ENCODE data around the gene THSD7B.
"Not testable (repeated sequence)": the region's sequence is repeated elsewhere in the genome, so short reads cannot be mapped to it uniquely, and the experiment has no call there.

The THSD7B gene

DNA sequence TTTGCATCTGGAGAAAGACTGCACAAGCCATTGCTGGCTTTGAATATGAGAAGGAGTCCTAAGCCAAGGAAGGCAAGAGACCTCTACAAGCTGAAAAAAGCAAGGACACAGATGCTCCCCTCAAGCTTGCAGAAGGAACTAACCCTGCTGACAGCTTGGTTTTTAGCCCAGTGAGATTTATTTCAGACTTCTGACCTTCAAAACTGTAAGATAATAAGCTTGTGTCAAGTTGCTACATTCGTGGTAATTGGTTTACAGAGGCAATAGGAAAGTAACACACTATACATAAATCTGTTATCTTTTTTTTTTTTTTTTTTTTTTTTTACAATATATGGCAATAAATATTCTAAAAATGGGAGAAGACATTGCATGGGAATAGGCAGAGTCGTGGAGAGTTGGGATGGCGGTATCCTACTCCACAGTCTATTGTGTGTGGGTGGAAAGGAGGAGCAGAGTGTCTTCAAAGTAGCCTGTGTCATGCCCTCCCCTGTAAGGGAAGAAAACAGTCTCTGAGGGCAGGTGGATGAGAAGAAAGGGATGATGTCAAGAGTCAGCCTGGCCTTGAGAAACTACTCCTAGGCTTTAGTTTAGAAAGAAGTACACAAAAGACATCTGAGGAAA, 196.9 kb downstream of the THSD7B start:
- no peak for DNase-seq

DNA sequence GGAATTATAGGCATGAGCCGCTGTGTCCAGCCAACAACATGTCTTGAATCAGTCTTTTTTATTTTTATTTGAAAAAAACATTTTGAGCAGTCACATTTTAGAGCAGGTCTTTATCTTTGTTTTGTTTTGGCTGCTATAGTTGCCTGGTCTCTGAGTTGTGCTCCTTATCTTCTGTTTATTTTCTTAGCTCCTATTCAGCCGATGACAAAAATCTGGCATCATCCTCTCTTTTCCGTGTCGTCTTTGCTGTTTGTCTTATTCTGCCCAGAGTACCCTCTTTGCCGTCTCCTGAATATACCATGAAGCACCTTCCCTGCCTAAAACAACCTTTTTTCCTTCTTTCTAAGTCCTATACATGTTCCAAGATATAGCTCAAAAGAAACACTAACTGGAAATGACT, 201.1 kb downstream of the THSD7B start:
- no peak for DNase-seq

DNA sequence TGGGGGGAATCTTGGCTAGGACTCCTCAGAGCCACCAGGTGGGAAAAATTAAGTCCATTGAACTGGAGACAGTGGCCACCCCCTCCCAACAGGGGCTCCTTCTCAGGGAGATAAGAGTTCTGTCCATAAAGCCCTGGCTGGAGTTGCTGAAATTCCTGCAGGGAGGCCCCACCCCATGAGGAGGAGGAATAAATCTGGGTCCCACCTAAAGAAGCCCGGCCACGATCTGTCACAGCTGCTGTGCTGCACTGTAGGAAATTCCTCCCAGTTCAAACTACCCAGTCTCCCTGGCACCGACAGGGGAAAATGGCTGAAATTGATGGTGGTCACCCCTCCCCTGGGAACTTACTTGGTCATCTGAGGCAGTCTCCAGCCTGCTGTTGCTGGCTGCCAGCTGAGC, 215.0 kb downstream of the THSD7B start:
- no peak for DNase-seq

DNA sequence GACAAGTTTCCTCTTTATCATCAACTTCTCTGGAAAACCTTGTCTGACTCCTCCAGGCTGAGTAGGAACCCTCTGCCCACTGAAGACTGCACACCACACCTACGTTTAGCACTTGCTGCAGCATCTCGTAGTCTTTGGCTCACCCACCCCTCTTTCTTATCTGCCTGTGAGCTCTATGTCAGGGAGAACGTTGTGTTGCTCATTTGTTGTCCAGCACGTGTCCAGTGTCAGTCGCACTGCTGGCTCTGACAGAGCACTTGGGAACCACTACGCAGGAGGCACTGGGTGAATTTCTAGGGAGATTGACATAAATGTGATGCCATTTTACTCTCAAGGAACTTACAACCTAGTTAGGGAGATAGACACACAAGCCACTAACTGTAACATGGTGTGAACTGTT, 216.3 kb downstream of the THSD7B start:
- DNase-seq, result not testable (repeated sequence)

- DNase-seq, result no peak
These were observed 219.7 kb downstream of the THSD7B start for GRCh38 chr2:136985044-136985443.

- no peak for DNase-seq
These were observed 221.4 kb downstream of the THSD7B start for GRCh38 chr2:136986605-136987221.

- DNase-seq, result no peak
These were observed 225.0 kb downstream of the THSD7B start for GRCh38 chr2:136990316-136990715.

DNA sequence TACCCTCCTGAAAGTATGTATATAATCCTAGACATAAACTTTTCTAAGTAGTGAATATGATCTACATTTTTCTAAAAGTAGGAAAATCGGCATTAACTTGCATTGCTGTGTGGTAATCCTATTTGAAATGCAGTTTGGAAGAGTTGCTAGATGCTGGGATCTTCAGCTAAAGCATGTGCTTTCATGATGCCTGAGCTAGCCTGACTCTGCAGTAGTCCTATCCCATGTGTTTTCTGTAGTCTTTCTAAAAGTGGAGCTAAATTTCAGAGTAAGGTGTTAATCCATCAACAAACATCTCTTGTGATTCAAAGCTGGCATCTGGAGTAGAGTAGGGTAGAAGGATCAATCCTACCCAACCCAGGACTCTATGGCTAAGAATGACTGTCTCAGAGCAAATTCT, 229.4 kb downstream of the THSD7B start:
- DNase-seq, result no peak

- DNase-seq, result no peak
These were observed 232.2 kb downstream of the THSD7B start for GRCh38 chr2:136997557-136997956.

GRCh38 chr2:137000811-137001210, 235.5 kb downstream of the THSD7B start:
- no peak for DNase-seq

DNA sequence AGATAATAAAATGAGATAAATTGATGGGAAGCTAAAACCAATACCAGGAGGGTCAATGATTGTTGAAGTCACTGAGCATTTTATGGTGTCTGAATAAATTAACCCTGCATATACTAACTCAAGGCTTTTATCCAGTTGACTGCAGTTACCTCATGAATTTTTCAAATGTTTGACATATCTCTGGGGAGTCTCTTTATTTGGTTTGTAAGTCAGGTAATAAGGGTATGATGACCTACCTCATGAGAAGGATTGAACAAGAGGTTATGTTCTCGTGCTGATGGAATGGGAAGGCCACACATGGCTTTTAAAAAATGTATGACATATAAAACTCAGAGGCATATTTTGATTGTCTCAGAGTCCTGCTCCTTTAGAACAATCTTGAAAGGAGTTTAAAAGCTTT, 237.6 kb downstream of the THSD7B start:
- DNase-seq, result no peak

GRCh38 chr2:137005210-137005609, 239.9 kb downstream of the THSD7B start:
- no peak for DNase-seq

DNA sequence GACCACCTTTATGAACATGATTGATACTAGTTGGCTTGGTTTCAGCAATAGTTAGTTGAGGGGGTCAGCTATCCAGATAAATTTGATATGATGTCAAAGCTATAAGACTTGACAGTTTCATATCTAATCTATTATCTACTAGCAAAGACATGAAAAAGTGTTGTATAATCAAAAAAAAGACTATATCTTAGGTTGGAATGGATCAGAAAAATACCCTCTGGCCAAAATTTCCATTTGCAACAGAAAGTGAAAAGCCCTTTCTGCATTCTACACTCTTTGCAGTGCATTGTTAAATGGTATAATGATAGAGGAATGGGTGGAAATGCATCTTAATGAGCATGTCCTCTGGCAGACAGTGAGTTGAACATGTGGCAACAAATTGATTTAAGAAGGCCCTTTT, 242.6 kb downstream of the THSD7B start:
- no peak for DNase-seq

DNA sequence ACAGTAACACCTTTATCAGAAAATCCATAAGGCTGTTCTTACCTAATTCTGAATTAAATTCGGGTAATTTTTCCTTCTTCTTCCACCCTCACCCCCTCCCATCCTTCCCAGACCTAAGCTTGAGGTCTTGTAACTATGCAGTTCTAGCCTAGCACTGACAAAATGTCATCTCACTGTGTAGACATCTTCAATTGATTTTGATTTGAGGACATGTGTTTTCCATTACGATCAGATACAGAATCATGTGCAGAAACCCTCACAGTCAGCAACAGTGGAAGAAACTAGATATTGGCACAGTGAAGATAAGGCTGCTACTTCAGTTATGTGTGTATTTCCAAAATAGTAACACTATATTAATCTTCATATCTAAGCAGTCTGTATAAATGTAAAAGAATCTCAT, 244.6 kb downstream of the THSD7B start:
- no peak for DNase-seq

DNA sequence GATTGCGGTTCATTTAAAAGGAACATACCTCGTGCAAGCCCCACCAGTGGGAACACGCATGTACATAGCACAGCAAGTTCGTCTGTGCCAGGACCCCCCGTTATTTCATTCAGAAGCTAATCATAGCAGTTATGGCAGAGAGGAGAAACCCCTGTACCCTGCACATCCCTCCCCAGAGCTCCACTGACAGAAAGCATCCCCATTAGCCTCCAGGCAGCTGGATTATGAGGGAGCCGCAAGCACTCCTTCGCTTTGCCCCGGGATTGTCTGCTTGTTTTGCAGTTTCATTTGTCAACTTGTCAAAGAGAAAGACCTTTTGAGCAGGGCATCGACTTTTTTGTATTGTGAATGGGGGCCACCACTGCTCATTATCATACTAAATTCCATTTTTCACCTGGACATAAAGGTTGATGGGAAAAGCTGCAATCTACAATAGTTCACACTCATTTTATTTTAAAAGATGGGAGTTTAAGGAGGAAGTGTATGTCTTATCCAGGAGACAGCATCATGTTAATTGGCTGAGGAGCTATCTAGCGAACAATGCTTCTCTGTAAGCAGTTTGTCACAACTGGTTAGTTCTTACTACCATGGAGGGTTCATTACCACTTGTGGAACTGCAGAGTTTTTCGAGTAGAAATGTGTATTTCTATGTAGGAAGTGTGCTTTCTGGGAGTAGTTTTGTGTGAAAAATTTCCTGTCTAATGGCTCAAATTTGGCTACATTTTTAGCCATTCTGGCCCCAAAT, 255.3 kb downstream of the THSD7B start:
- no peak for DNase-seq

DNA sequence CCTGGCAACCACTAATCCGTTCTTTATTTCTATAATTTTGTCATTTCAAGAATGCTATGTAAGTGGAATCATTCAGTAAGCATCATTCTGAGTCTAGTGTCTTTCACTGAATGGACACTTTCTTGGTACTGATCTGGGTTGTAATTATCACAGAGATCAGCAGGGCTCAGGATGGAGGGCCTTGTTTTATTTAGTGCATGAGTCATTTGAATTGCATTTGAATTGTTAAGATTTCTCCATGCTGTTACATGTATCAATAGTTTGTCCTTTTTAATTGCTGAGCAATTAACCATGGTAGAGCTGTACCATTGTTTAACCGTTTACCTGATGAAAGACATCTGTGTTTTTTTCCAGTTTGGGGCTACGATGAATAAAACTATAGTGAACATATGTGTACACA, 256.4 kb downstream of the THSD7B start:
- no peak for DNase-seq

DNA sequence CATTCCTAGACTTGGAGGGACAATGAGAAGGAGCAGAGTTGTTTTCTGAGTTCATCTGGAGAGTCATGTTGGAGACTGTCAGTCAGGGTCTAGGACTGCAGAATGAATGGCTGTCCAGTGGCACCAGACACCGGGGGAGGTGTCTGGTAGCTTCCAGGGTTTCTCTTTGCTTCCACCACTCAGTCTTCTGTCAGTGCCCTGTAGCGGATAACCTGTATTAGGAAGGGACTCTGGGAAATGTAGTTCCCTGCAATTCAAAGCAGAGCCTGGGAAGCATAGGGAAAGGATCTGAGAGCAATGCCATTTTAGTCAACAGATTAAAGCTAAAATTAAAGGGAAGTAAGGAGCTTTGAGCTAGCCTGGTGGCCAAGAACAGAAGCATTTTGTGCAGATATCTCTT, 257.9 kb downstream of the THSD7B start:
- no peak for DNase-seq

DNA sequence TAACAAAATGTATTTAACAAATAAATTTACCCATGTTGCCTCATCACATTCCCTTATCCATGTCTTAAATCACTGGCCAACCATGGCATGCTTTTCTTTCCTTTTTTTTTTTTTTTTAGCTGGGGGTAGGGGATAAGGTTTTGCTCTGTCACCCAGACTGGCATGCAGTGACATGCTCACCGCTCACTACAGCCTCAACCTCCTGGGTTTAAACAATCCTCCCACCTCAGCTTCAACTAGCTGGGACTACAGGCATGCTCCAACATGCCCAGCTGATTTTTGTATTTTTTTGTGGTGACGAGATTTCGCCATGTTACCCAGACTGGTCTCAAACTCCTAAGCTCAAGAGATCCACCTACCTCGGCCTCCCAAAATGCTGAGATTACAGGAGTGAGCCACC, 266.4 kb downstream of the THSD7B start:
- DNase-seq, result no peak

- no peak for DNase-seq
These were observed 271.3 kb downstream of the THSD7B start for GRCh38 chr2:137036619-137037018.

GRCh38 chr2:137039482-137040152, 274.3 kb downstream of the THSD7B start:
- no peak for DNase-seq

GRCh38 chr2:137047369-137047768, 282.0 kb downstream of the THSD7B start:
- no peak for DNase-seq

GRCh38 chr2:137048455-137048854, 283.1 kb downstream of the THSD7B start:
- DNase-seq, result no peak

- no peak for DNase-seq
These were observed 284.2 kb downstream of the THSD7B start for GRCh38 chr2:137049518-137049917.

GRCh38 chr2:137050949-137051348, 285.6 kb downstream of the THSD7B start:
- no peak for DNase-seq

Data from NCI-H1436 (cell line).